Measurements from ENCODE around the gene MAGED1.
A peak's percentile ranks its signal among the peaks of the same experiment; 100 is the strongest.

The MAGED1 gene, protein sequence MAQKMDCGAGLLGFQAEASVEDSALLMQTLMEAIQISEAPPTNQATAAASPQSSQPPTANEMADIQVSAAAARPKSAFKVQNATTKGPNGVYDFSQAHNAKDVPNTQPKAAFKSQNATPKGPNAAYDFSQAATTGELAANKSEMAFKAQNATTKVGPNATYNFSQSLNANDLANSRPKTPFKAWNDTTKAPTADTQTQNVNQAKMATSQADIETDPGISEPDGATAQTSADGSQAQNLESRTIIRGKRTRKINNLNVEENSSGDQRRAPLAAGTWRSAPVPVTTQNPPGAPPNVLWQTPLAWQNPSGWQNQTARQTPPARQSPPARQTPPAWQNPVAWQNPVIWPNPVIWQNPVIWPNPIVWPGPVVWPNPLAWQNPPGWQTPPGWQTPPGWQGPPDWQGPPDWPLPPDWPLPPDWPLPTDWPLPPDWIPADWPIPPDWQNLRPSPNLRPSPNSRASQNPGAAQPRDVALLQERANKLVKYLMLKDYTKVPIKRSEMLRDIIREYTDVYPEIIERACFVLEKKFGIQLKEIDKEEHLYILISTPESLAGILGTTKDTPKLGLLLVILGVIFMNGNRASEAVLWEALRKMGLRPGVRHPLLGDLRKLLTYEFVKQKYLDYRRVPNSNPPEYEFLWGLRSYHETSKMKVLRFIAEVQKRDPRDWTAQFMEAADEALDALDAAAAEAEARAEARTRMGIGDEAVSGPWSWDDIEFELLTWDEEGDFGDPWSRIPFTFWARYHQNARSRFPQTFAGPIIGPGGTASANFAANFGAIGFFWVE

DNA sequence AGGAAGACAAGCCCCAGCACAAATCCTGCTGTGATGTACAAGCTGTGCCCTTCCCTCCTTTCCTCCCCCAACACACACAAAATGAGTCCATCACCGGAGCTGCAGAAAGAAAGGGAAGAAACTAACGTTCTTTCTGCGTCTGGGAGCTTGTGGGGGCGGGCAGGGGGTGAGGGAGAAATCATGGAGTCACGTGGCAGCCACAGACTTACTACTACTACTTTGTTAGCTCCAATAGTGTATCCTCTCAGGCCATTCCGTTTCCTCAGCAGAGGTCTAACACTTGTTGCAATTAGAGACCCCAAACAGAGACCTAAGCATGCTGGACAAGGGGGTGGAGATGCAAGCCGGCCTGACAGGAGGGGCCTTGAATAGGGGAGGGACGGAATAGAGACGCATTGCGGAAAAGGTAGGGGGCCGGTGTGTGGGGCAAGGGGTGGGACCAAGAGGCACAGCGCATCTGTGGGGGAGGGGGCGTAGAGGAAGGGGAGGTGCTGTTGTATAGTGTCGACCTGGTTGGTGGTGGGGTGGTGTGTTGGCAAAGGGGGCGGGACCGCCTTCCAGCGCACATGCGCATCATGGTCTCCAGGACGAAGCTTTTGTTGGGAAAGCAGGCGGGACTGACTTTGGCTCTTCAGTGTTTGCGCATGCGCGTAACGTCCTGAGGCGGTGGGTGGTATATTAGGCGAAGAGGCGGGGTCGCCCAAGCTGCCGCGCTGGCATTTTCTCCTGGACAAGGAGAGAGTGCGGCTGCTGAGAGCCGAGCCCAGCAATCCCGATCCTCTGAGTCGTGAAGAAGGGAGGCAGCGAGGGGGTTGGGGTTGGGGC, at the start of gene MAGED1:
MAGED1 (plus strand) TSS at position 703 of the 825 bp plus-strand sequence. CDS start 682 bp downstream, outside the sequence.
- H3K4me3 ChIP-seq (ENCODE audit: low read length, poor library complexity, severe bottlenecking): peak within 1 kb of the TSS; percentile 97
- peak within 1 kb of the TSS; percentile 98 for H3K9ac ChIP-seq (ENCODE audit: low read depth, low read length, poor library complexity, severe bottlenecking)
- peaks cover 21% of the 10 kb centered on the region; the same call in 1 of the 2 replicates for H3K36me3 ChIP-seq (ENCODE audit: insufficient read depth, low read length)
- TF ChIP-seq EZH2phosphoT487 (IDR thresholded peaks at IDR 0.05; ENCODE audit: borderline replicate concordance): no peak
- TF ChIP-seq, protein P1, sequence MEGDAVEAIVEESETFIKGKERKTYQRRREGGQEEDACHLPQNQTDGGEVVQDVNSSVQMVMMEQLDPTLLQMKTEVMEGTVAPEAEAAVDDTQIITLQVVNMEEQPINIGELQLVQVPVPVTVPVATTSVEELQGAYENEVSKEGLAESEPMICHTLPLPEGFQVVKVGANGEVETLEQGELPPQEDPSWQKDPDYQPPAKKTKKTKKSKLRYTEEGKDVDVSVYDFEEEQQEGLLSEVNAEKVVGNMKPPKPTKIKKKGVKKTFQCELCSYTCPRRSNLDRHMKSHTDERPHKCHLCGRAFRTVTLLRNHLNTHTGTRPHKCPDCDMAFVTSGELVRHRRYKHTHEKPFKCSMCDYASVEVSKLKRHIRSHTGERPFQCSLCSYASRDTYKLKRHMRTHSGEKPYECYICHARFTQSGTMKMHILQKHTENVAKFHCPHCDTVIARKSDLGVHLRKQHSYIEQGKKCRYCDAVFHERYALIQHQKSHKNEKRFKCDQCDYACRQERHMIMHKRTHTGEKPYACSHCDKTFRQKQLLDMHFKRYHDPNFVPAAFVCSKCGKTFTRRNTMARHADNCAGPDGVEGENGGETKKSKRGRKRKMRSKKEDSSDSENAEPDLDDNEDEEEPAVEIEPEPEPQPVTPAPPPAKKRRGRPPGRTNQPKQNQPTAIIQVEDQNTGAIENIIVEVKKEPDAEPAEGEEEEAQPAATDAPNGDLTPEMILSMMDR (conservative IDR thresholded peaks at IDR 0.05; ENCODE audit: low read length): no peak
- peak within 1 kb of the TSS; percentile 56 for H2AFZ ChIP-seq (ENCODE audit: low read length)
- no peaks in the 10 kb centered on the region for H3K9me3 ChIP-seq (ENCODE audit: insufficient read depth, low read depth, low read length)
- H3K79me2 ChIP-seq (ENCODE audit: insufficient read depth, low read length): peaks cover 47% of the 10 kb centered on the region
- H4K20me1 ChIP-seq (ENCODE audit: insufficient read depth, low read length, poor library complexity, severe bottlenecking): peaks cover 25% of the 10 kb centered on the region
- H3K4me1 ChIP-seq (ENCODE audit: insufficient read depth, low read length, poor library complexity, severe bottlenecking): peaks cover 36% of the 10 kb centered on the region
- H3F3A ChIP-seq (ENCODE audit: low read depth): no peaks in the 10 kb centered on the region
- H3K4me2 ChIP-seq (ENCODE audit: low read depth, low read length, poor library complexity, severe bottlenecking): peak within 1 kb of the TSS; percentile 93
- no peaks in the 10 kb centered on the region for H3K27me3 ChIP-seq (ENCODE audit: insufficient read depth, low read length, poor library complexity, severe bottlenecking)
- no peaks in the 10 kb centered on the region for H3K9me2 ChIP-seq (replicated peaks; ENCODE audit: low read depth, low read length)

DNA sequence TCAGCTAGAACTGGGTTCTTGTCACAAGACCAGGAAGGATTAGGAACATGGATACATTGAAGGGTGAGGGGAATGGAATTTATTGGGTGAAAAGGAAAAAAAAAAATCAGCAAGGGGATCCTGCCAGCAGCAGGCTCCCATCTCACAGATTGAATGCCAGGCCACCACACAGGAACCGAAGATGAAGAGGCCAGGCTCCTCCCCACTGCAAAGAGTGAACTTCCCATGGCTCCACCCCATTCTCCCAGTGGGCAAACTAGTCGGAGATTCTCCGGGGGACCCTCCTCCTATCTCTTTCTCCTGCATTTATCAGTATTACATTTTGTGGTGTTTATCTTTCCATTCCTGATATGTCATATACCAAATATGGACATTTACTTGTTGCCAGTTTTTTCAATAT, 46.0 kb upstream of the MAGED1 start:
- H3K9me3 ChIP-seq (ENCODE audit: insufficient read depth, low read depth, low read length): no peaks in the 10 kb centered on the region
- H3K27me3 ChIP-seq (ENCODE audit: insufficient read depth, low read length, poor library complexity, severe bottlenecking): no peaks in the 10 kb centered on the region
- TF ChIP-seq, protein P1 (conservative IDR thresholded peaks at IDR 0.05; ENCODE audit: low read length): no peak
- no peak for TF ChIP-seq EZH2phosphoT487 (IDR thresholded peaks at IDR 0.05; ENCODE audit: borderline replicate concordance)
- peaks cover 46% of the 10 kb centered on the region for H3K79me2 ChIP-seq (ENCODE audit: insufficient read depth, low read length)
- H4K20me1 ChIP-seq (ENCODE audit: insufficient read depth, low read length, poor library complexity, severe bottlenecking): peaks cover 2% of the 10 kb centered on the region
- H3K9ac ChIP-seq (ENCODE audit: low read depth, low read length, poor library complexity, severe bottlenecking): no peak overlapping the region
- H3K9me2 ChIP-seq (replicated peaks; ENCODE audit: low read depth, low read length): no peaks in the 10 kb centered on the region
- peaks cover 7% of the 10 kb centered on the region for H3K4me1 ChIP-seq (ENCODE audit: insufficient read depth, low read length, poor library complexity, severe bottlenecking)
- H3K36me3 ChIP-seq (ENCODE audit: insufficient read depth, low read length): peaks cover 12% of the 10 kb centered on the region; the same call in 1 of the 2 replicates
- no peak overlapping the region for H3K4me3 ChIP-seq (ENCODE audit: low read length, poor library complexity, severe bottlenecking)
- no peak overlapping the region for H2AFZ ChIP-seq (ENCODE audit: low read length)
- H3F3A ChIP-seq (ENCODE audit: low read depth): no peaks in the 10 kb centered on the region
- no peak overlapping the region for H3K4me2 ChIP-seq (ENCODE audit: low read depth, low read length, poor library complexity, severe bottlenecking)

DNA sequence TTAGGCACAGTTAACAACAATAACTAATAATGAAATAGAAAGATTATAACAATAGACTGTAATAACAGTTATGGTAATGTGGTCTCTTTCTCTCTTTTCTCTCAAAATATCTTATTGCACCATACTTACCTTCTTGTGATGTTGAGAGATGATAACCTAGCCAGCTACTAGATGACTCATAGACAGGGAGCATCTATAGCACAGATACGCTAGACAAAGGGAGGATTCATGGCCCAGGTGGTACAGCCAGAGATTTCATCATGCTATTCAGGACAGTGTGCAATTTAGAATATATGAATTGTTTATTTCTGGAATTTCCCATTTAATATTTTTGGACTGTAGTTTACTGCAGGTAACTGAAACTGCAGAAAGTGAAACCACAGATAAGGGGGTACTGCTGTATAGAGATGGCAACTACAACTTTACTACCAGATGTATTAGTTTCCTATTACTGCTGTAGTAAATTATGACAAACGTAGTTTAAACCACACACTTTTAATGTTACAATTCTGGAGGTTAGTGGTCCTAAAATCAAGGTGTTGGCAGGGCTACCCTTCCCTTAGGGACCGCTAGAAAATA, 41.8 kb upstream of the MAGED1 start:
- no peaks in the 10 kb centered on the region for H3K27me3 ChIP-seq (ENCODE audit: insufficient read depth, low read length, poor library complexity, severe bottlenecking)
- peaks cover 32% of the 10 kb centered on the region for H3K36me3 ChIP-seq (ENCODE audit: insufficient read depth, low read length)
- H3K9me2 ChIP-seq (replicated peaks; ENCODE audit: low read depth, low read length): no peaks in the 10 kb centered on the region
- no peak overlapping the region for H3K9ac ChIP-seq (ENCODE audit: low read depth, low read length, poor library complexity, severe bottlenecking)
- H3K79me2 ChIP-seq (ENCODE audit: insufficient read depth, low read length): peaks cover 52% of the 10 kb centered on the region; the same call in 1 of the 2 replicates
- peak overlapping the region; percentile 53 for H3K4me2 ChIP-seq (ENCODE audit: low read depth, low read length, poor library complexity, severe bottlenecking)
- peaks cover 7% of the 10 kb centered on the region for H3K4me1 ChIP-seq (ENCODE audit: insufficient read depth, low read length, poor library complexity, severe bottlenecking)
- H3K4me3 ChIP-seq (ENCODE audit: low read length, poor library complexity, severe bottlenecking): no peak overlapping the region
- H3F3A ChIP-seq (ENCODE audit: low read depth): no peaks in the 10 kb centered on the region
- H3K9me3 ChIP-seq (ENCODE audit: insufficient read depth, low read depth, low read length): no peaks in the 10 kb centered on the region
- H4K20me1 ChIP-seq (ENCODE audit: insufficient read depth, low read length, poor library complexity, severe bottlenecking): peaks cover 2% of the 10 kb centered on the region
- TF ChIP-seq, protein P1 (conservative IDR thresholded peaks at IDR 0.05; ENCODE audit: low read length): no peak
- TF ChIP-seq EZH2phosphoT487 (IDR thresholded peaks at IDR 0.05; ENCODE audit: borderline replicate concordance): no peak
- H2AFZ ChIP-seq (ENCODE audit: low read length): no peak overlapping the region

Measured in Loucy (cell line).